ENCODE measurements around the gene NAP1L5.

Gene NAP1L5

GRCh38 chr4:88681209-88681608 is 16.4 kb downstream of the NAP1L5 start:
- Histone ChIP-seq H3K27ac (no peak overlapping the region), H3K4me1 (ENCODE audit: control insufficient read depth in 1 of 2, insufficient read depth in 1 of 2, low read depth in 1 of 2, low read length in 1 of 2) (no peaks in the 10 kb centered on the region), H3K4me3 (ENCODE audit: low read depth in 1 of 2, low read length in 1 of 2) (no peak overlapping the region), H3K27me3 (no peaks in the 10 kb centered on the region), H3K9me3 (no peaks in the 10 kb centered on the region), H3K36me3 (peaks cover 89% of the 10 kb centered on the region)
- TF ChIP-seq, protein P1, sequence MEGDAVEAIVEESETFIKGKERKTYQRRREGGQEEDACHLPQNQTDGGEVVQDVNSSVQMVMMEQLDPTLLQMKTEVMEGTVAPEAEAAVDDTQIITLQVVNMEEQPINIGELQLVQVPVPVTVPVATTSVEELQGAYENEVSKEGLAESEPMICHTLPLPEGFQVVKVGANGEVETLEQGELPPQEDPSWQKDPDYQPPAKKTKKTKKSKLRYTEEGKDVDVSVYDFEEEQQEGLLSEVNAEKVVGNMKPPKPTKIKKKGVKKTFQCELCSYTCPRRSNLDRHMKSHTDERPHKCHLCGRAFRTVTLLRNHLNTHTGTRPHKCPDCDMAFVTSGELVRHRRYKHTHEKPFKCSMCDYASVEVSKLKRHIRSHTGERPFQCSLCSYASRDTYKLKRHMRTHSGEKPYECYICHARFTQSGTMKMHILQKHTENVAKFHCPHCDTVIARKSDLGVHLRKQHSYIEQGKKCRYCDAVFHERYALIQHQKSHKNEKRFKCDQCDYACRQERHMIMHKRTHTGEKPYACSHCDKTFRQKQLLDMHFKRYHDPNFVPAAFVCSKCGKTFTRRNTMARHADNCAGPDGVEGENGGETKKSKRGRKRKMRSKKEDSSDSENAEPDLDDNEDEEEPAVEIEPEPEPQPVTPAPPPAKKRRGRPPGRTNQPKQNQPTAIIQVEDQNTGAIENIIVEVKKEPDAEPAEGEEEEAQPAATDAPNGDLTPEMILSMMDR (IDR thresholded peaks at IDR 0.05): no peak

GRCh38 chr4:88675543-88675942 is 22.1 kb downstream of the NAP1L5 start:
- Histone ChIP-seq H3K27ac (no peak overlapping the region), H3K36me3 (peaks cover 98% of the 10 kb centered on the region), H3K4me1 (ENCODE audit: control insufficient read depth in 1 of 2, insufficient read depth in 1 of 2, low read depth in 1 of 2, low read length in 1 of 2) (no peaks in the 10 kb centered on the region), H3K9me3 (no peaks in the 10 kb centered on the region), H3K4me3 (ENCODE audit: low read depth in 1 of 2, low read length in 1 of 2) (no peak overlapping the region), H3K27me3 (no peaks in the 10 kb centered on the region)
- TF ChIP-seq, protein P1 (IDR thresholded peaks at IDR 0.05): no peak

DNA sequence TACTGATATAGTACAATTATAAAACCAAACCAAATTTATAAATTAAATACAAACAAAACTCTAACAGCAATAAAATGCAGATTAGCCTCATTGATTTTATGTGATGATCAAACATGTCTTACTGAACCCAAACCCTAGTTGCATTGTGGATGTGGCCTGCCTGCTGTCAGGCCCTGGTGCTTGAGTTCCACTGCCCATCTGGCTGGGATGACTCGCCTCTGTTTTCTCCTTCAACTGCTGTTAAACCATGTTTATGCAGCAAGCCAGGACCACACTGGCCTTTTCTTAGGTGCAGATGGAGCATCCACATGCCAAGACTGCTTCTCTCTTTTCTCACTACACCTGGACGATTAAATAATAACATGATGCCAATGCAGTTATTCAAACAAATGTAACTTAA is 22.6 kb downstream of the NAP1L5 start:
- no peaks in the 10 kb centered on the region for H3K4me1 ChIP-seq (ENCODE audit: control insufficient read depth in 1 of 2, insufficient read depth in 1 of 2, low read depth in 1 of 2, low read length in 1 of 2)
- H3K27me3 ChIP-seq: no peaks in the 10 kb centered on the region
- no peak overlapping the region for H3K4me3 ChIP-seq (ENCODE audit: low read depth in 1 of 2, low read length in 1 of 2)
- TF ChIP-seq, protein P1 (IDR thresholded peaks at IDR 0.05): no peak
- peaks cover 98% of the 10 kb centered on the region for H3K36me3 ChIP-seq
- no peaks in the 10 kb centered on the region for H3K9me3 ChIP-seq
- no peak overlapping the region for H3K27ac ChIP-seq

DNA sequence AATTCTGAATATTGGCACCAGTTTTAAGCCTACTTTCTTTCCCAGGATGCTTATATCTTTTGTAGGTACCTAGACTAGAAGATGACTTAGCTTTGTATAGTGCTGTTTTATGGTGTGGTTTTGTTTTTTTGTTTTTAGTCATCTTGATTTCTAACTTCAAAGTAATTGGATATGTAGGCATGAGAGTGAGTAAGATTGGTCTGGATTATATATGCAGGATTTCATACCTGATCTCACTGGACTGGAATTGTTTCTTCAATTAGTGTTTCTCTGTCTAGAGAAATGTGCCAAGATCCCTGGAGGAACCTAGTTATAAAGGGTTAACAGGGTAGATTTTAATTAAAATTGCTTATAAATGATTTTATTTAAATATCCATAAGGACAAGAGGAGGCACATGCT is 23.1 kb downstream of the NAP1L5 start:
- Histone ChIP-seq H3K27ac (no peak overlapping the region), H3K36me3 (peaks cover 98% of the 10 kb centered on the region), H3K4me3 (ENCODE audit: low read depth in 1 of 2, low read length in 1 of 2) (no peak overlapping the region), H3K9me3 (no peaks in the 10 kb centered on the region), H3K27me3 (no peaks in the 10 kb centered on the region), H3K4me1 (ENCODE audit: control insufficient read depth in 1 of 2, insufficient read depth in 1 of 2, low read depth in 1 of 2, low read length in 1 of 2) (no peaks in the 10 kb centered on the region)
- TF ChIP-seq, protein P1 (IDR thresholded peaks at IDR 0.05): no peak

- Histone ChIP-seq H3K4me1 (ENCODE audit: control insufficient read depth in 1 of 2, insufficient read depth in 1 of 2, low read depth in 1 of 2, low read length in 1 of 2) (no peaks in the 10 kb centered on the region), H3K36me3 (peaks cover 98% of the 10 kb centered on the region), H3K27me3 (no peaks in the 10 kb centered on the region)
These were observed 23.7 kb downstream of the NAP1L5 start for GRCh38 chr4:88673886-88674285.

More at GRCh38 chr4:88673886-88674285, 23.7 kb downstream of the NAP1L5 start:
- Histone ChIP-seq H3K27ac (no peak overlapping the region), H3K9me3 (no peaks in the 10 kb centered on the region), H3K4me3 (ENCODE audit: low read depth in 1 of 2, low read length in 1 of 2) (no peak overlapping the region)
- TF ChIP-seq, protein P1 (IDR thresholded peaks at IDR 0.05): no peak
